Activated CD8-positive, alpha-beta memory T cell treated with anti-CD3 and anti-CD28 coated beads for 36 hours (primary cell): ENCODE data around the gene RILPL2. TPM values are rescaled to one million over a fixed set of nuclear protein-coding genes. Genes with fewer than 3 reads are reported as not detected.
"Not testable (repeated sequence)": the region's sequence is repeated elsewhere in the genome, so short reads cannot be mapped to it uniquely, and the experiment has no call there.

Source experiments
- CTCF ChIA-PET: fragments of 350-600 bp; sonication (Branson Sonifier 250); formaldehyde crosslinking; loops from one replicate; lab custom pipeline; 2021; ENCODE audit warnings: antibody characterized with exemption; lab: Charles Lee
- POLR2A ChIA-PET: fragments of 350-600 bp; sonication (Branson Sonifier 250); formaldehyde crosslinking; loops from one replicate; lab custom pipeline; 2021; ENCODE audit warnings: antibody characterized with exemption; lab: Charles Lee
- total RNA-seq, 2 experiments: library from RNA; stranded (reverse); gene quantifications; one replicate each; pipeline ENCODE4 v1.2.3, GENCODE V29; 2021

RILPL2 gene
- total RNA-seq, 2 experiments from 2014 or later = 23.8 to 24.3 TPM

DNA sequence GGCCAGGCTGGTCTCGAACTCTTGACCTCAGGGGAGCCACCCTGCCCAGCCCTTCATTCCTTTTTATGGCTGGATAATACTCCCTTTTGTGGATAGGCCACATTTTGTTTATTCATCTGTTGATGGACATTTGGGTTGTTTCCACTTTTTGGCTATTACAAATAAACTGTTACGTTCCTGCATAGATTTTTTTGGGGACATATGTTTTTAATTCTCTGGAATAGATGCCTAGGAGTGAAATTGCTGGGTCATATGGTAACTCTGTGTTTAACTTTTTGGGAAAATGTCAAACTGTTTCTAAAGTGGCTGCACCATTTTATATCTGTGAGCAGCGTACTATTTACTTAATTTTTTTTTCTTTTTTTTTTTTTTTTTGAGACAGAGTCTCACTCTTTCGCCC lies 42.7 kb downstream of the RILPL2 start:
- ChIA-PET POLR2A (no interaction called here), CTCF (interaction anchor here (0.9 kb wide), 1 partner anchor 28 kb away, joined by 4 read pairs; no protein-coding TSS in a partner anchor)

GRCh38 chr12:123391546-123392343 lies 44.7 kb downstream of the RILPL2 start:
- POLR2A ChIA-PET = interaction anchor here (1.3 kb wide), 1 partner anchor 35 kb away, joined by 3 read pairs; no protein-coding TSS in a partner anchor
- CTCF ChIA-PET = no interaction called here

DNA sequence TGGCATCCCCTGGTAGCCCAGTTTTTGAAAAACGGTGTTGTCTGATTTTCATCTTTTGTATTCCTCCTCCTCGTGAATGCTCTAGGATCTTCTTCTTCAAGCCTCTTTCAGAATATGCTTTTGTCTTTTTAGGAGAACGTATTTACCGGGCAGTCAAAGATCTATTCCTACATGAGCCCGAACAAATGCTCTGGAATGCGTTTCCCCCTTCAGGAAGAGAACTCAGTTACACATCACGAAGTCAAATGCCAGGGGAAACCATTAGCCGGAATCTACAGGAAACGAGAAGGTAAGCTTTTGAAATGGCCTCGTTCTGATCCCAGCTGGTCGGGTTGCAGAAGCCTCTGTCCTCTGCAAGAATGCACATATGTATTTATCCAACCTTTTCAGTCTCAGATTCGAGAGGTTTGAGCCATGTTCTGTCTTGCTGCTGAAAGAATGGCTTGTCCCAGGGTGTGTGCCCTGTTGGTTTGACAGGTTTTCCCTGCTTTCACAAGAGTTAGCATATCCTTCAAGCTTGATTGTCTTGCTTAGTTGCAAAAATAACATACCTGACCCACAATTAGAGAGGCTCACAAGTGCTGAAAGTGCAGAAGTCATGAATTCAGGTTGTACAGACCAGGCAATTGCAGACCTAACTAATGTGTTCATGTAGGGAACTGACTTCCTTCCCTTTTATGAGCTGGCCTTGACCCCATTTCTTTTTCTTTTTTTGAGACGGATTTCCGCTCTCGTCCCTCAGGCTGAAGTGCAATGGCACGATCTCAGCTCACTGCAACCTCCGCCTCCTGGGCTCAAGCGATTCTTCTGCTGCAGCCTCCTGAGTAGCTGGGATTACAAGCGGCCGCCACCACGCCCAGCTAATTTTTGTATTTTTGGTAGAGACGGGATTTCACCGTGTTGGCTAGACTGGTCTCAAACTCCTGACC lies 45.7 kb downstream of the RILPL2 start:
- ChIA-PET POLR2A (no interaction called here), CTCF (no interaction called here)

- ChIA-PET POLR2A (no interaction called here), CTCF (no interaction called here)
Observed at GRCh38 chr12:123389560-123390351, 46.7 kb downstream of the RILPL2 start.

DNA sequence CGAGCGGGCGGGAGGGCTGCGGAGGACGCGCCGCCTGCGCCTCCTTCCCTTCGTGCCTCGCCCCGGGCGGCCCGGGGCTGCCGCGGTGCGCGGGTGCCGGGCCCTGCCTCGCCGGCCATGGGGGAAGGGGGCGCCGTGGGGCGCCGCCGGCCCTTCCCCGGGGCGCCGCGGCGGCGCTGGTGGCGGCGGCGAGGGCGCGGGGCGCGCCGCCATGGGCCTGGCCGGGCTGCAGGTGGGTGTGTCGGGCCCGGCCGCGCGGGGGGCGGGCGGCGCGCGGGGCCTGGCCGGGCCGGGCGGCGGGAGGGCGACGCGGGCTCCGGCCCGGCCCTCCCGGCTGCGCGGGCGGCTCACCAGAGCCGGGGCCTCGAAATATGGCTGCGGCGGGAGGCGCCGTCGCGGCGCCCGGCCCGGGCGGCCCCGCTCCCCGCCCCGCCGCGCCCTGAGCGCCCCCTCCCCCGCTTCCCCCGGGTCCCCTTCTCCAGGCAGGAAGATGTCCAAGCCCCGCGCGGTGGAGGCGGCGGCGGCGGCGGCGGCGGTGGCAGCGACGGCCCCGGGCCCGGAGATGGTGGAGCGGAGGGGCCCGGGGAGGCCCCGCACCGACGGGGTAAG lies 47.4 kb downstream of the RILPL2 start:
- ChIA-PET POLR2A (interaction anchor here (1.3 kb wide), 1 partner anchor 24 kb away, joined by 6 read pairs; no protein-coding TSS in a partner anchor), CTCF (no interaction called here)

- POLR2A ChIA-PET = interaction anchor here (0.8 to 1.3 kb wide), 2 partner anchors 23 to 554 kb away, joined by 3 to 6 read pairs; no protein-coding TSS in a partner anchor
- CTCF ChIA-PET = interaction anchor here (0.8 to 0.9 kb wide), 3 partner anchors 25 to 72 kb away, joined by 3 to 4 read pairs (median 4); no protein-coding TSS in a partner anchor
Observed at GRCh38 chr12:123388177-123388950, 48.1 kb downstream of the RILPL2 start.

DNA sequence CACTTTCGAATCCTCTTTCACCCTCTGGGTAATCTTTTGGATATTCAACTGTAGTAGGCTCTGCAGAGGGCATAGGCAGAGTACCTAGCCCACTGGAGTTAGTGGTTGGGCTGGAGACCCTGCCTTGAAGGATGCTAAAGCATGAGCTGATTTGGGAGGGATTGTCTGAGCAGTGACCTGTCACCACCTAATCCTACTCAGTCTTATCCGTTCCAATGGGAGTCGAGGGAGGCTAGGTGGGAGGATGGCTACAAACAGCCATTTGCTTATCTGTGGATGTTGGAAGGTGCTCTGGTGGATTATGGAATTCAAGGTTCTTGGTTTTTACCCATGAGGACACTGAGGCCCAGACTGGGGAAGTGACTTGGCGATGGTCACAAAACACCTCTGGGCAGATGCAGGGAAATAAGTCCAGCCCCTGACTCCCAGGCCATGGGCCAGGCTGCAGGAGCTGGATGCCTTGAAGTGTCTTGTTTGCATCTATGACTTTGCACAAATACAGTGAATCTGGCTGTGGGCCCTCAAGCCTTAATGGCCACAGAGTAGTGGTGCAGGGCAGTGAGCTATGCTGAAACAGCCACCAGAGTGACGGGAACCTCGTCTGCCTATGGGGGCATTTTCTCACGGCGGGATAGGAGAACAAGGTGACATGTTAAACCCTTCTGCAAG lies 48.8 kb downstream of the RILPL2 start:
- CTCF ChIA-PET = interaction anchor here (0.8 to 1.0 kb wide), 4 partner anchors 9 to 73 kb away, joined by 3 to 4 read pairs (median 4); no protein-coding TSS in a partner anchor
- POLR2A ChIA-PET = interaction anchor here (0.8 to 1.3 kb wide), 2 partner anchors 22 to 554 kb away, joined by 3 to 6 read pairs; no protein-coding TSS in a partner anchor

GRCh38 chr12:123385536-123385935 lies 50.9 kb downstream of the RILPL2 start:
- CTCF ChIA-PET = interaction anchor here (0.9 to 3.3 kb wide), 2 partner anchors 20 to 53 kb away, joined by 3 to 22 read pairs; partner anchors contain the start of gene SBNO1
- POLR2A ChIA-PET = interaction anchor here (0.6 kb wide), 3 partner anchors 58 to 242 kb away, joined by 3 to 5 read pairs (median 3); no protein-coding TSS in a partner anchor

DNA sequence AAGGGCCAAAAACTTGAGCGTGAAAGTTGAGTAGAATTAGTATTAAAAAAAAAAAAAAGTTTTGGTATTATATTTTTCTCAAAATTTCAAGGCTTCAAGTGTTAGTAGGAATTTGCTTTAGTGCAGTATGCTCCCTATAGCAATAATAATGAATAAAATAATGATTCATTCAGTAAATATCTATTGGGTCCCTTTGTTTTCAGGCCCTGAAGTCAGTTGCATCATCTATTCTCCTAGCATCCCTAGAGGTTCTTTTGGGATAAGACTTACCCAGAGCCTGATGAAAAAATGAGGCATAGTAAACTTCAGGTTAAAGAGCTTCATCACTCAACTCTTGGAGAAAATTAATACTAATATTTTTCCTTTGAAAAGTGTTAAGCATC lies 51.5 kb downstream of the RILPL2 start:
- ChIA-PET POLR2A (interaction anchor here (0.6 to 0.9 kb wide), 2 partner anchors 18 to 216 kb away, joined by 3 read pairs; no protein-coding TSS in a partner anchor), CTCF (interaction anchor here (0.9 to 3.3 kb wide), 3 partner anchors 20 to 197 kb away, joined by 3 to 22 read pairs (median 4); partner anchors contain the start of gene SBNO1)

GRCh38 chr12:123384318-123384993 lies 52.0 kb downstream of the RILPL2 start:
- POLR2A ChIA-PET = interaction anchor here (0.6 to 1.6 kb wide), 6 partner anchors 18 to 392 kb away, joined by 3 to 16 read pairs (median 3); partner anchors contain the start of gene SBNO1
- CTCF ChIA-PET = interaction anchor here (0.6 to 3.3 kb wide), 4 partner anchors 19 to 216 kb away, joined by 3 to 22 read pairs (median 4); partner anchors contain the start of genes SBNO1 and TMED2

- ChIA-PET POLR2A (interaction anchor here (0.6 to 1.6 kb wide), 2 partner anchors 18 to 80 kb away, joined by 5 to 16 read pairs; partner anchors contain the start of gene SBNO1), CTCF (interaction anchor here (0.9 to 3.3 kb wide), 3 partner anchors 9 to 18 kb away, joined by 3 to 22 read pairs (median 4); partner anchors contain the start of gene SBNO1)
Observed at GRCh38 chr12:123382684-123383083, 53.8 kb downstream of the RILPL2 start.

DNA sequence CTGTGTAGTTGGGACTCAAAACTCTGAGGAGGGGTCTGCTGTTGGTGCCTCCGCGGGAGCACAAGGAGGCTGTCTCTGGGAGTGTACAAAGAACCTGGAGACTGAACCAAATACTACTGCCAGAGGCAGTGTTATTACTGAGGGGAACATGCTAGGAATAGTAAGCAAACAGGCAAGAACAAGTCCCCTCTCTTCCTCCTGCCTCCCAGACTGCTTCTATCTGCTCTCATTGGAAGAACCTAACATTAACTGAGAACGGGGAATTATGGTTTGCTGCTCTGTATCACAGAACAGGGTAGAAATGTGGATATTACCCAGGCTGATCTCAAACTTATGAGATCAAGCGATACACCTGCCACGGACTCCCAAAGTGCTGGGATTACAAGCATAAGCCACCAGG lies 57.1 kb downstream of the RILPL2 start:
- ChIA-PET CTCF (interaction anchor here (0.6 to 1.3 kb wide), 2 partner anchors 13 to 27 kb away, joined by 3 to 5 read pairs; no protein-coding TSS in a partner anchor), POLR2A (no interaction called here)

GRCh38 chr12:123372415-123372814 lies 64.1 kb downstream of the RILPL2 start:
- CTCF ChIA-PET = not testable (repeated sequence)

DNA sequence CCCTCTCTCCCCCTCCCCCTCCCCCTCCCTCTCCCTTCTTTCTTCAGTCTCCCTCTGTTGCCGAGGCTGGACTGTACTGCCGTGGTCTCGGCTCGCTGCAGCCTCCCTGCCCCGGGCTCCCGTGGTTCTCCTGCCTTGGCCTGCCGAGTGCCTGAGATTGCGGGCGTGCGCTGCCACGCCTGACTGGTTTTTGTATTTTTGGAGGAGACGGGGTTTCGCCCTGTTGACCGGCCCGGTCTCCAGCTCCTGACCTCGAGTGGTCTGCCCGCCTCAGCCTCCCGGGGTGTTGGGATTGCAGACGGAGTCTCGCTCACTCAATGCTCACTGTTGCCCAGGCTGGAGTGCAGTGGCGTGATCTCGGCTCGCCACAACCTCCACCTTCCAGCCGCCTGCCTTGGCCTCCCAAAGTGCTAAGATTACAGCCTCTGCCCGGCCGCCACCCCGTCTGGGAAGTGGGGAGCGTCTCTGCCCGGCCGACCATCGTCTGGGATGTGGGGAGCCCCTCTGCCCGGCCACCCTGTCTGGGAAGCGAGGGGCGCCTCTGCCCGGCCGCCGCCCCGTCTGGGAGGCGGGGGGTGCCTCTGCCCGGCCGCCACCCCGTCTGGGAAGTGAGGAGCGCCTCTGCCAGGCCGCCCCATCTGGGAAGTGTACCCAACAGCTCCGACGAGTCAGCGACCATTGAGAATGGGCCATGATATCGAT lies 64.7 kb downstream of the RILPL2 start:
- POLR2A ChIA-PET, CTCF ChIA-PET: not testable (repeated sequence)

More at GRCh38 chr12:123372415-123372814, 64.1 kb downstream of the RILPL2 start:
- POLR2A ChIA-PET = not testable (repeated sequence)

DNA sequence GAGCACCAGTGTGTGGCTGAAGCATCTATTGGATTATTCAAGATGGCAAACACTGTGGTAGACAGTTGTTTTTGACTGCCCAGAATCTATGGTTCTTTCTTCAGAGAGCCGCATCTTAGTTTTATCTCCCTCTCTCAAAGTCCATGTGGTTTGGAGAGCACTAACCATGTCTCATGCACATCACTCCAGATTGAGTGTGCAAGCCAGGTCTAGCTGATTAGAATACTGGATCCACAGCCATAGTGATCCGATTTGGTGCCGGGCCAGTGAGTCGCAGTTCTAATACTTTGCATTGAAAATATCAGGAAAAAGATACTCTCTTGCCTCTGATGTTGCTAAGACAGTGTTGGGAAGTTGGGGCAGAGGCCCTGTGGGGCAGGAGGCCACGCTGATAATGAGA lies 67.3 kb downstream of the RILPL2 start:
- CTCF ChIA-PET = no interaction called here

More for the DNA sequence above, 67.3 kb downstream of the RILPL2 start:
- POLR2A ChIA-PET = no interaction called here
